ENCODE results near the gene CCL3. TPM values are rescaled to one million over a fixed set of nuclear protein-coding genes. Genes with fewer than 3 reads are reported as not detected.

The CCL3 gene
- total and polyA plus RNA-seq, 2 experiments from 2014 or later, result not detected

- Mint-ChIP-seq H3K36me3 (ENCODE audit: low read depth) (peaks cover 12% of the 10 kb centered on the region; the same call in 2 of the 3 replicates), H3K27me3 (ENCODE audit: insufficient read depth, low read depth, poor library complexity) (peaks cover 3% of the 10 kb centered on the region), H3K9me3 (peaks cover 20% of the 10 kb centered on the region), H3K4me1 (no peaks in the 10 kb centered on the region), H3K4me3 (no peak overlapping the region), H3K27ac (no peak overlapping the region)
- Histone ChIP-seq H3K9me2 (ENCODE audit: insufficient read depth) (no peaks in the 10 kb centered on the region; the same call in none of the 2 replicates), H3K4me3 (no peak overlapping the region), H3F3A (replicated peaks; ENCODE audit: low read depth) (no peaks in the 10 kb centered on the region), H3K27me3 (ENCODE audit: insufficient read depth) (no peaks in the 10 kb centered on the region), H3K36me3 (ENCODE audit: insufficient read depth) (no peaks in the 10 kb centered on the region), H2AFZ (no peak overlapping the region), H3K4me1 (ENCODE audit: insufficient read depth) (no peaks in the 10 kb centered on the region), H3K79me2 (replicated peaks; ENCODE audit: insufficient read depth) (no peaks in the 10 kb centered on the region), H4K20me1 (replicated peaks; ENCODE audit: insufficient read depth) (no peaks in the 10 kb centered on the region), H3K27ac (ENCODE audit: low read depth) (no peak overlapping the region), H3K4me2 (no peak overlapping the region)
- no peak for TF ChIP-seq CREB1 (CRISPR knock-in tag; IDR thresholded peaks at IDR 0.05; ENCODE audit: low read depth)
- TF ChIP-seq, protein P1, sequence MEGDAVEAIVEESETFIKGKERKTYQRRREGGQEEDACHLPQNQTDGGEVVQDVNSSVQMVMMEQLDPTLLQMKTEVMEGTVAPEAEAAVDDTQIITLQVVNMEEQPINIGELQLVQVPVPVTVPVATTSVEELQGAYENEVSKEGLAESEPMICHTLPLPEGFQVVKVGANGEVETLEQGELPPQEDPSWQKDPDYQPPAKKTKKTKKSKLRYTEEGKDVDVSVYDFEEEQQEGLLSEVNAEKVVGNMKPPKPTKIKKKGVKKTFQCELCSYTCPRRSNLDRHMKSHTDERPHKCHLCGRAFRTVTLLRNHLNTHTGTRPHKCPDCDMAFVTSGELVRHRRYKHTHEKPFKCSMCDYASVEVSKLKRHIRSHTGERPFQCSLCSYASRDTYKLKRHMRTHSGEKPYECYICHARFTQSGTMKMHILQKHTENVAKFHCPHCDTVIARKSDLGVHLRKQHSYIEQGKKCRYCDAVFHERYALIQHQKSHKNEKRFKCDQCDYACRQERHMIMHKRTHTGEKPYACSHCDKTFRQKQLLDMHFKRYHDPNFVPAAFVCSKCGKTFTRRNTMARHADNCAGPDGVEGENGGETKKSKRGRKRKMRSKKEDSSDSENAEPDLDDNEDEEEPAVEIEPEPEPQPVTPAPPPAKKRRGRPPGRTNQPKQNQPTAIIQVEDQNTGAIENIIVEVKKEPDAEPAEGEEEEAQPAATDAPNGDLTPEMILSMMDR (conservative IDR thresholded peaks at IDR 0.05; ENCODE audit: low read depth in 2 of 2), result no peak
- TF ChIP-seq POLR2AphosphoS5 (IDR thresholded peaks at IDR 0.05; ENCODE audit: low read depth), result no peak
- no peak for TF ChIP-seq STAT1 (IDR thresholded peaks at IDR 0.05; ENCODE audit: unreplicated experiment)
- TF ChIP-seq ZNF462 (CRISPR knock-in tag; IDR thresholded peaks at IDR 0.05), result no peak
- no peak for TF ChIP-seq JUNB (IDR thresholded peaks at IDR 0.05; ENCODE audit: unreplicated experiment)
- TF ChIP-seq ZNF114 (CRISPR knock-in tag; IDR thresholded peaks at IDR 0.05), result no peak
- TF ChIP-seq ZNF331 (CRISPR knock-in tag; IDR thresholded peaks at IDR 0.05; ENCODE audit: low read depth), result no peak
- no peak for TF ChIP-seq EZH2 (IDR thresholded peaks at IDR 0.05; ENCODE audit: low read depth, unreplicated experiment)
- TF ChIP-seq, protein P2, sequence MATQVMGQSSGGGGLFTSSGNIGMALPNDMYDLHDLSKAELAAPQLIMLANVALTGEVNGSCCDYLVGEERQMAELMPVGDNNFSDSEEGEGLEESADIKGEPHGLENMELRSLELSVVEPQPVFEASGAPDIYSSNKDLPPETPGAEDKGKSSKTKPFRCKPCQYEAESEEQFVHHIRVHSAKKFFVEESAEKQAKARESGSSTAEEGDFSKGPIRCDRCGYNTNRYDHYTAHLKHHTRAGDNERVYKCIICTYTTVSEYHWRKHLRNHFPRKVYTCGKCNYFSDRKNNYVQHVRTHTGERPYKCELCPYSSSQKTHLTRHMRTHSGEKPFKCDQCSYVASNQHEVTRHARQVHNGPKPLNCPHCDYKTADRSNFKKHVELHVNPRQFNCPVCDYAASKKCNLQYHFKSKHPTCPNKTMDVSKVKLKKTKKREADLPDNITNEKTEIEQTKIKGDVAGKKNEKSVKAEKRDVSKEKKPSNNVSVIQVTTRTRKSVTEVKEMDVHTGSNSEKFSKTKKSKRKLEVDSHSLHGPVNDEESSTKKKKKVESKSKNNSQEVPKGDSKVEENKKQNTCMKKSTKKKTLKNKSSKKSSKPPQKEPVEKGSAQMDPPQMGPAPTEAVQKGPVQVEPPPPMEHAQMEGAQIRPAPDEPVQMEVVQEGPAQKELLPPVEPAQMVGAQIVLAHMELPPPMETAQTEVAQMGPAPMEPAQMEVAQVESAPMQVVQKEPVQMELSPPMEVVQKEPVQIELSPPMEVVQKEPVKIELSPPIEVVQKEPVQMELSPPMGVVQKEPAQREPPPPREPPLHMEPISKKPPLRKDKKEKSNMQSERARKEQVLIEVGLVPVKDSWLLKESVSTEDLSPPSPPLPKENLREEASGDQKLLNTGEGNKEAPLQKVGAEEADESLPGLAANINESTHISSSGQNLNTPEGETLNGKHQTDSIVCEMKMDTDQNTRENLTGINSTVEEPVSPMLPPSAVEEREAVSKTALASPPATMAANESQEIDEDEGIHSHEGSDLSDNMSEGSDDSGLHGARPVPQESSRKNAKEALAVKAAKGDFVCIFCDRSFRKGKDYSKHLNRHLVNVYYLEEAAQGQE (IDR thresholded peaks at IDR 0.05; ENCODE audit: unreplicated experiment), result no peak
- no peak for TF ChIP-seq ETS1 (IDR thresholded peaks at IDR 0.05)
- no peak for ATAC-seq
- no peak for DNase-seq (ENCODE audit: low spot score)
Measured at GRCh38 chr17:36112572-36112971, 22.6 kb upstream of the CCL3 start.
